ENCODE results near the gene SEMA6A. TPM values are rescaled to one million over a fixed set of nuclear protein-coding genes. Genes with fewer than 3 reads are reported as not detected.

Gene SEMA6A
- total and polyA plus RNA-seq, 2 of the 13 experiments (the other 11 are each of a cell fraction or from before 2014, with no cell fraction given), result 5.1 to 6.5 TPM

- no peak for TF ChIP-seq ZFP37 (CRISPR knock-in tag; IDR thresholded peaks at IDR 0.05; ENCODE audit: borderline replicate concordance)
- TF ChIP-seq NR3C1 (CRISPR knock-in tag; IDR thresholded peaks at IDR 0.05), result no peak
- TF ChIP-seq RFX5 (IDR thresholded peaks at IDR 0.05; ENCODE audit: low read depth, low read length), result no peak
- no peak for TF ChIP-seq MIER2 (CRISPR knock-in tag; IDR thresholded peaks at IDR 0.05)
- no peak for TF ChIP-seq SRSF9 (IDR thresholded peaks at IDR 0.05; ENCODE audit: borderline replicate concordance, insufficient read depth, low read depth, low read length, poor library complexity, severe bottlenecking)
- no peak for TF ChIP-seq GZF1 (CRISPR knock-in tag; IDR thresholded peaks at IDR 0.05)
- TF ChIP-seq TRIM24 (CRISPR knock-in tag; IDR thresholded peaks at IDR 0.05), result no peak
- no peak for TF ChIP-seq ZNF678 (CRISPR knock-in tag; IDR thresholded peaks at IDR 0.05)
- TF ChIP-seq SIN3B (IDR thresholded peaks at IDR 0.05; ENCODE audit: low read length), result no peak
- TF ChIP-seq BRD4 (CRISPR knock-in tag; IDR thresholded peaks at IDR 0.05), result peak; percentile 19; the same call in 1 of the 2 replicates
- TF ChIP-seq HNRNPLL (IDR thresholded peaks at IDR 0.05; ENCODE audit: low read depth, low read length, poor library complexity, severe bottlenecking), result peak; percentile 28
- no peak for TF ChIP-seq HINFP (CRISPR knock-in tag; IDR thresholded peaks at IDR 0.05; ENCODE audit: low read depth)
- no peak for TF ChIP-seq CC2D1A (CRISPR knock-in tag; IDR thresholded peaks at IDR 0.05)
- no peak for TF ChIP-seq JDP2 (CRISPR knock-in tag; IDR thresholded peaks at IDR 0.05; ENCODE audit: borderline replicate concordance)
- TF ChIP-seq, protein P1, sequence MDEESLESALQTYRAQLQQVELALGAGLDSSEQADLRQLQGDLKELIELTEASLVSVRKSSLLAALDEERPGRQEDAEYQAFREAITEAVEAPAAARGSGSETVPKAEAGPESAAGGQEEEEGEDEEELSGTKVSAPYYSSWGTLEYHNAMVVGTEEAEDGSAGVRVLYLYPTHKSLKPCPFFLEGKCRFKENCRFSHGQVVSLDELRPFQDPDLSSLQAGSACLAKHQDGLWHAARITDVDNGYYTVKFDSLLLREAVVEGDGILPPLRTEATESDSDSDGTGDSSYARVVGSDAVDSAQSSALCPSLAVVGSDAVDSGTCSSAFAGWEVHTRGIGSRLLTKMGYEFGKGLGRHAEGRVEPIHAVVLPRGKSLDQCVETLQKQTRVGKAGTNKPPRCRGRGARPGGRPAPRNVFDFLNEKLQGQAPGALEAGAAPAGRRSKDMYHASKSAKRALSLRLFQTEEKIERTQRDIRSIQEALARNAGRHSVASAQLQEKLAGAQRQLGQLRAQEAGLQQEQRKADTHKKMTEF (CRISPR knock-in tag; IDR thresholded peaks at IDR 0.05), result 0 out of 2 replicates have a peak, but pooled peaks have one; percentile 4
- no peak for TF ChIP-seq ZNF629 (CRISPR knock-in tag; conservative IDR thresholded peaks at IDR 0.05)
- peak; percentile 68 for TF ChIP-seq BORCS8-MEF2B (CRISPR knock-in tag; IDR thresholded peaks at IDR 0.05)
- TF ChIP-seq MEIS1 (CRISPR knock-in tag; IDR thresholded peaks at IDR 0.05; ENCODE audit: borderline replicate concordance), result no peak
- peak; percentile 24; the same call in 1 of the 2 replicates for TF ChIP-seq RXRA (CRISPR knock-in tag; IDR thresholded peaks at IDR 0.05)
- TF ChIP-seq, protein P2, sequence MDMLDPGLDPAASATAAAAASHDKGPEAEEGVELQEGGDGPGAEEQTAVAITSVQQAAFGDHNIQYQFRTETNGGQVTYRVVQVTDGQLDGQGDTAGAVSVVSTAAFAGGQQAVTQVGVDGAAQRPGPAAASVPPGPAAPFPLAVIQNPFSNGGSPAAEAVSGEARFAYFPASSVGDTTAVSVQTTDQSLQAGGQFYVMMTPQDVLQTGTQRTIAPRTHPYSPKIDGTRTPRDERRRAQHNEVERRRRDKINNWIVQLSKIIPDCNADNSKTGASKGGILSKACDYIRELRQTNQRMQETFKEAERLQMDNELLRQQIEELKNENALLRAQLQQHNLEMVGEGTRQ (IDR thresholded peaks at IDR 0.05; ENCODE audit: low read depth, low read length), result no peak
- TF ChIP-seq, protein P2 (CRISPR knock-in tag; IDR thresholded peaks at IDR 0.05; ENCODE audit: borderline replicate concordance), result no peak
- TF ChIP-seq ZFP91 (CRISPR knock-in tag; IDR thresholded peaks at IDR 0.05; ENCODE audit: borderline replicate concordance), result peak; percentile 63; the same call in 1 of the 2 replicates
- no peak for TF ChIP-seq CREM (IDR thresholded peaks at IDR 0.05)
- no peak for TF ChIP-seq CREM (CRISPR knock-in tag; IDR thresholded peaks at IDR 0.05)
Measured at GRCh38 chr5:116572350-116573278, 2.0 kb downstream of the SEMA6A start (continued).

Measured in HepG2 (cell line).